Embryonic facial prominence (tissue), 1 donor: ENCODE measurements around the gene MARVELD1.
"Not testable (repeated sequence)": the region's sequence is repeated elsewhere in the genome, so short reads cannot be mapped to it uniquely, and the experiment has no call there.

ENCODE experiments used
- DNase-seq: peaks from one replicate; pipeline ENCODE4 v3.0.0-alpha.2; 2016; ENCODE audit errors: extremely low spot score

Gene MARVELD1

GRCh38 chr10:97713339-97713825, at the start of gene MARVELD1:
TSS of gene MARVELD1 (plus strand) at chr10:97713730. CDS start at chr10:97713877, 147 bp downstream.
- DNase-seq: peak; percentile 89

- no peak for DNase-seq
These were observed 49.2 kb upstream of the MARVELD1 start for GRCh38 chr10:97664282-97664850.

- DNase-seq: no peak
These were observed 46.5 kb upstream of the MARVELD1 start for GRCh38 chr10:97666992-97667391.

- no peak for DNase-seq
These were observed 46.1 kb upstream of the MARVELD1 start for GRCh38 chr10:97667463-97667862.

- DNase-seq: no peak
These were observed 44.0 kb upstream of the MARVELD1 start for GRCh38 chr10:97669571-97669970.

GRCh38 chr10:97673736-97674525, 39.6 kb upstream of the MARVELD1 start:
- DNase-seq: no peak

GRCh38 chr10:97675222-97675621, 38.3 kb upstream of the MARVELD1 start:
- DNase-seq: no peak

- no peak for DNase-seq
These were observed 36.6 kb upstream of the MARVELD1 start for GRCh38 chr10:97676770-97677581.

GRCh38 chr10:97679594-97679993, 33.9 kb upstream of the MARVELD1 start:
- DNase-seq: no peak

GRCh38 chr10:97682042-97682441, 31.5 kb upstream of the MARVELD1 start:
- no peak for DNase-seq

GRCh38 chr10:97683556-97684367, 29.8 kb upstream of the MARVELD1 start:
- DNase-seq: no peak

GRCh38 chr10:97684368-97684713, 29.2 kb upstream of the MARVELD1 start:
- DNase-seq: not testable (repeated sequence)

GRCh38 chr10:97684866-97685394, 28.6 kb upstream of the MARVELD1 start:
- DNase-seq: no peak

- no peak for DNase-seq
These were observed 28.1 kb upstream of the MARVELD1 start for GRCh38 chr10:97685395-97685958.

- DNase-seq: no peak
These were observed 27.1 kb upstream of the MARVELD1 start for GRCh38 chr10:97686301-97686961.

GRCh38 chr10:97686962-97687784, 26.4 kb upstream of the MARVELD1 start, which contains the start of gene AVPI1:
TSS of gene AVPI1 (minus strand) at chr10:97687241. CDS start at chr10:97679905, 7,336 bp downstream.
- peak; percentile 95 for DNase-seq

- no peak for DNase-seq
These were observed 25.4 kb upstream of the MARVELD1 start for GRCh38 chr10:97687785-97688781.

- DNase-seq: no peak
These were observed 23.9 kb upstream of the MARVELD1 start for GRCh38 chr10:97689559-97690020.
